ENCODE measurements around the gene CNTFR.

The CNTFR gene

DNA sequence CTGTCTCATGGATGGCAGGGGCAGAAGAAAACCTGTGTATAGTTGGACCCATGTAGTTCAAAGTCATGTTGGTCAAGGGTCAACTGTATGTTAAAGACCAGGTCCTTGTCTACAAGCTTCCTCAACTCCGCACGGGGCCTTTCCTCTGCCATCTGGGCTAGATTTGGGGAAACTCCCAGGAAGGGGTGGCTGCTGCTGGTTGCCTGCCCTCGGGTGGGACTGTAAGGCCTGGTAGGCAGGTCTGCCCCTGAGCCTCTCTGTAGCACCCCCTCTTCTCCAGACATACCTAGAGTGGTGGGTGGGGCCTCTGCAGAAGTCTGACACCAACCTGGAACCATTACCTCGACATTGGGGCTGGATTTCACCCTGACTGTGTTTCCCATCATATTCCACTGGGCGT, 82.0 kb downstream of the CNTFR start:
- DNase-seq (ENCODE audit: low read depth in 2 of 2): no peak

DNA sequence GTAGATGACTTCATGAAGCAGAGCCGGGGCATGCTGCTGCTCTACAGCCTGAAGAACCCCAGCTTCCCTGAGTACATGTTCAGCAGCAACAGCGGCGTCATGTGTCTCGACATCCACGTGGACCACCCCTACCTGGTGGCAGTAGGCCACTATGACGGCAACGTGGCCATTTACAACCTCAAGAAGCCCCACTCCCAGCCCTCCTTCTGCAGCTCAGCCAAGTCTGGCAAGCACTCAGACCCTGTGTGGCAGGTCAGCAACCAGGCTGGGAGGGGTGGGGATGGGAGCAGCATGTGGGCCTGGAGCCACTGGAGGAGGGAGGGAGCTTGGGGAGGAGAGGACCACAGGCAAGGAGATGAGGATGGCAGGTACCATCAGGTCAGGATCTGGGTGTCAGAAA, 82.9 kb downstream of the CNTFR start:
- DNase-seq (ENCODE audit: low read depth in 2 of 2): no peak

DNA sequence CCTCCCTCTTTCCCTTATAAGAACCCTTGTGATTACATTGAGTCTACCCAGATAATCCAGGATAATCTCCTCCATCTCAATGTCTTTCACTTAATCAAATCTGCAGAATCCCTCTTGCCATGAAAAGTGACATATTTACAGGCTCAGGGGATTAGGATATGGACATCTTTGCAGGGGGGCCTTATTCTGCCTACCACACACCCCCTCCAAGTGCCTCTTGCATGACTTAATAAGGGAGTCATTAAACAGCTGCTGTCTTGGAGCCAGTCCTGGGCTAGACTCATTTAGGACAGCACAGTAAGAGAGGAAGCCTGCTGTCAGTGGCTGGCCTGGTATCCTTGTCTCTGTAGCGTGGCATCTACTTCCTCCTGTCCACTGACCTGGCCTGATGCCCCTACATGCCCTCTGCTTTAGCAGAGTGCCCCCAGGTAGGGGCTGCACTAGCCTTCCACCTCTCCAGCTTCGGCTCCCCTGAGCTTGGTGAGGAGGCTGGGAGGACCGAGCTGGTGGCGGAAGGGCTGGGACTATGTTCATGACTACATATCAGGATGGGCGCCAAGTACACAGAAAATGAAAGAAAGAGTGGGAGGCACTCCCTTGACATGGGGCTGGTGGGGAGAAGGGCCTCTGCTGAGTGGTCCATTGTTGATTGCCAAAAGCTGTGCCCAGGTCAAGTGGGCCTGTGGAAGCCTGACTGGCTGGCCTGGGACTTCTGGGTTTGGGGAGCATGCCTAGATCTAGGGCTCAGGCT, 84.0 kb downstream of the CNTFR start:
- DNase-seq (ENCODE audit: low read depth in 2 of 2): no peak

DNA sequence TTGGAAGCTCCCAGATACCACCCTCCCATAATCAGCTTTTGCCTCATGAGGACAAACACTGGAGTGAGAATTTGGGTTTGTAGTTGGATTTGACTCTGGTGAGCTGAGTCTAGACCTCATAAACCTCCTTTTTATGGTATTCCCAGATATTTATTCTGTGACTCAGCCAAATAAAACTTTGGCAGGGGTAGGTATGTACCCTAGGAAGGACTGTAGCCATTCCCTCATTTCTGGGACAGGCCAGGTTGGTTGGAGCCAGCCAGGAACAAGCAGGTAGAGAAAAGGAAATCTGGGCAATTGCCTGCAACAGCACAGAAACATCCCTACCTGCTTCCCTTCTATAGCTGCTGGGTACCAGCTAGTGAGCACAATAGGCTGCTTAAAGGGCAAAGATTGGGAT, 86.1 kb downstream of the CNTFR start:
- DNase-seq (ENCODE audit: low read depth in 2 of 2): no peak

- no peak for DNase-seq (ENCODE audit: low read depth in 2 of 2)
Observed at GRCh38 chr9:34502891-34503290, 86.6 kb downstream of the CNTFR start.

DNA sequence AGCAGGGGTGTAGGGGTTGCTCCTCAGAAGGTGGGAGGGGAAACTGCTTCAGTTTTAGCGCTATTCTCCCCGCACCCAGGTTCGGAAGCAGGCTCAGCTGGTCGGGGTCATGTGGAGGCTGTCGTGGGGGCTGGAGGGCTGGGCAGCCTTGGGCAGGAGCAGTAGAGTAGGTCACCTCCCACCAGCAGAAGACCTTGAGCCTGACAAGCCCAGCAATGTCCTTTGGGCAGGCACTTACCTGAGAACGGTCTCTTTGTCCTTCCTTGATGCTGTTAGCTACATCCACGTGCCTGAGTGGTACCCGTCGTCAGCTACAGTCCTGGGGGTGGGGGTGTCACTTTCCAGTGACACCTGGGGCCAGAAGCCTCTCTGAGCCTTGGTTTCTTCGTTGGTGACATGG, 87.1 kb downstream of the CNTFR start:
- no peak for DNase-seq (ENCODE audit: low read depth in 2 of 2)

DNA sequence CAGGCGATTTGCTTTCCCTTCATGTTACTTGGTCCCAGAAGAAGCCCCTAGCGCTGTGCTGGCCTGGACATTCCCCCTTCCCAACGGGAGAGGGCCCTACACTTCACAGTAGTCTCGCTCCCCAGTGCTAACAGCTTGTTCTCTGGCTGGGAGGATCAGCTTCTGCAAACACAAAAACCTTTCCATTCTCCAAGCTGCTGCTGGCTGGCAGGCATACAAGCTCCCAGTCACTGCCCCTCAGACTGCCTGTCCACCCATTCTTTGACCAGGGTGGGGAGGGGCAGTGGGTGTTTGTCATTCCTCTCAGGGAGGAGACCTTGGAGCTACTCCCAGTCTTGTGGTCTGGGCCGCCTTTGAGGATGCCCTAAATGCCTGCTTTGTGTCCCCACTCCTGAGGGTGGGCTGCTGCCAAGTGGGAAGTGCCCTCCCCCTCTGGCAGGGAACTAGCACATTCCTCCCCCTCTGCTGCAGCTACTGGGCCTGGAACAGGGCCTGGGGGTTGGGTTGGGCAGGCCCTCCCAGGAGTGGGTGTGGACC, 87.6 kb downstream of the CNTFR start:
- DNase-seq (ENCODE audit: low read depth in 2 of 2): no peak

All from fibroblast of skin of left biceps (primary cell).